ENCODE results near the gene TTPAL.
A peak's percentile ranks its signal among the peaks of the same experiment; 100 is the strongest.

Gene TTPAL
- total RNA-seq: 18.4 to 31.0 (median 27.9) reads per million in 4 donors

- peak; percentile 74 to 91 (median 84) for DNase-seq
These were observed at the start of gene TTPAL for GRCh38 chr20:44475694-44476560. TTPAL (plus strand) TSS chr20:44475874; CDS start chr20:44480000, 4,126 bp downstream.

GRCh38 chr20:44425923-44426322 is 49.8 kb upstream of the TTPAL start:
- no peak for DNase-seq

DNA sequence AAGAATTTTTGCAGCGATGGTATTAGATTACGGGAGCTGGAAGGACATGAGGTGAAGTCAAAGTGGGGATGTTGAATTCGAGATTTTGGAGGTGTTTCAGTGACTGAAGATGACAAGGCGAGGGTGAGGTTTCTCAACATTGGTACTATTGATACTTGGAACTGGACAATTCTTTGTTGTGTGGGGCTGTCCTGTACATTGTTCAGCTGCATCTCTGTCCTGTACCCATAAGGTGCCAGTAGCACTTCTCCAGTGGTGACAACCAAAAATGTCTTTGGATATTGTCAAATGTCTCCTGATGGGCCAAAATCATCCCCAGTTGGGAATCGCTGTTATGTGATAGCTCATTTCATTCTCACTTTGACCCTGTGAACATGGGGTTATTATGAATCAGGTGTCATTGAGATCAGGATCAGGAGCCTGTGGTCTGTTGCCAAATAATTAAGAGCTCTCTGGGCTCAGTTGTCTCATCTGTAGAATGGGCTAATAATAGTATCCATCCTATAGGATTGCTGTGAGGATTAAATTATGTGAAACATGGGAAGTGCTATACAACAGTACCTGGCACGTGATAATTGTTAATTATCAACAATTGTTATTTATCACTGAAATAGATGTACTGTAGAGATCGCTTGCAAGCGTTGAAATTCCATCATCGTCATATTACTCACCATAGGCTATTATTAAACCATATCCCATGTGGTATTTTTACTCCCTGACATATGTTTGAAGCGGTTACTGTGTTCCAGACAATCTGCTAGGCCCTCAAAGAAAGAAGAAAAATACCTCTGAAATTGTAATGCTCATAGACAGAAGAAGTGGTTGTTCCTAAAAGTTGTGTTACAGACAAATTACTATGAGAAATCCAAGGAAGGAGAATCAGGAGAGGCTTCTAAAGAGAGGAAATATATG is 48.5 kb upstream of the TTPAL start:
- no peak for DNase-seq

- DNase-seq: no peak
These were observed 47.9 kb upstream of the TTPAL start for GRCh38 chr20:44427804-44428173.

GRCh38 chr20:44428174-44429016 is 47.3 kb upstream of the TTPAL start:
- DNase-seq: no peak

- no peak for DNase-seq
These were observed 46.7 kb upstream of the TTPAL start for GRCh38 chr20:44429017-44429339.

DNA sequence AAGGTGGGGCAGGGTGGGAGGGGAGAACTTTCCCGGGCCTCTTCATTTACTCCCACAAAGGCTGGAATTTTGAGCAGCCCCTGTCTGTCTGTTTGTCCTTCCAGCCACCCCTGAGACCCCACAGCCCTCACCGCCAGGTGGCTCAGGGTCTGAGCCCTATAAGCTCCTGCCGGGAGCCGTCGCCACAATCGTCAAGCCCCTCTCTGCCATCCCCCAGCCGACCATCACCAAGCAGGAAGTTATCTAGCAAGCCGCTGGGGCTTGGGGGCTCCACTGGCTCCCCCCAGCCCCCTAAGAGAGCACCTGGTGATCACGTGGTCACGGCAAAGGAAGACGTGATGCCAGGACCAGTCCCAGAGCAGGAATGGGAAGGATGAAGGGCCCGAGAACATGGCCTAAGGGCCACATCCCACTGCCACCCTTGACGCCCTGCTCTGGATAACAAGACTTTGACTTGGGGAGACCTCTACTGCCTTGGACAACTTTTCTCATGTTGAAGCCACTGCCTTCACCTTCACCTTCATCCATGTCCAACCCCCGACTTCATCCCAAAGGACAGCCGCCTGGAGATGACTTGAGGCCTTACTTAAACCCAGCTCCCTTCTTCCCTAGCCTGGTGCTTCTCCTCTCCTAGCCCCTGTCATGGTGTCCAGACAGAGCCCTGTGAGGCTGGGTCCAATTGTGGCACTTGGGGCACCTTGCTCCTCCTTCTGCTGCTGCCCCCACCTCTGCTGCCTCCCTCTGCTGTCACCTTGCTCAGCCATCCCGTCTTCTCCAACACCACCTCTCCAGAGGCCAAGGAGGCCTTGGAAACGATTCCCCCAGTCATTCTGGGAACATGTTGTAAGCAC is 46.0 kb upstream of the TTPAL start:
- DNase-seq: no peak

- no peak for DNase-seq
These were observed 45.2 kb upstream of the TTPAL start for GRCh38 chr20:44430270-44431065.

DNA sequence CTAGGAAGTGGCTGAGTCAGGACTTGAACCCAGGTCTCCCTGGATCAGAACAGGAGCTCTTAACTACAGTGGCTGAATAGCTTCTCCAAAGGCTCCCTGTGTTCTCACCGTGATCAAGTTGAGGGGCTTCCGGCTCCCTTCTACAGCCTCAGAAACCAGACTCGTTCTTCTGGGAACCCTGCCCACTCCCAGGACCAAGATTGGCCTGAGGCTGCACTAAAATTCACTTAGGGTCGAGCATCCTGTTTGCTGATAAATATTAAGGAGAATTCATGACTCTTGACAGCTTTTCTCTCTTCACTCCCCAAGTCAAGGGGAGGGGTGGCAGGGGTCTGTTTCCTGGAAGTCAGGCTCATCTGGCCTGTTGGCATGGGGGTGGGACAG is 44.6 kb upstream of the TTPAL start:
- no peak for DNase-seq

- DNase-seq: no peak
These were observed 44.0 kb upstream of the TTPAL start for GRCh38 chr20:44431502-44432234.

DNA sequence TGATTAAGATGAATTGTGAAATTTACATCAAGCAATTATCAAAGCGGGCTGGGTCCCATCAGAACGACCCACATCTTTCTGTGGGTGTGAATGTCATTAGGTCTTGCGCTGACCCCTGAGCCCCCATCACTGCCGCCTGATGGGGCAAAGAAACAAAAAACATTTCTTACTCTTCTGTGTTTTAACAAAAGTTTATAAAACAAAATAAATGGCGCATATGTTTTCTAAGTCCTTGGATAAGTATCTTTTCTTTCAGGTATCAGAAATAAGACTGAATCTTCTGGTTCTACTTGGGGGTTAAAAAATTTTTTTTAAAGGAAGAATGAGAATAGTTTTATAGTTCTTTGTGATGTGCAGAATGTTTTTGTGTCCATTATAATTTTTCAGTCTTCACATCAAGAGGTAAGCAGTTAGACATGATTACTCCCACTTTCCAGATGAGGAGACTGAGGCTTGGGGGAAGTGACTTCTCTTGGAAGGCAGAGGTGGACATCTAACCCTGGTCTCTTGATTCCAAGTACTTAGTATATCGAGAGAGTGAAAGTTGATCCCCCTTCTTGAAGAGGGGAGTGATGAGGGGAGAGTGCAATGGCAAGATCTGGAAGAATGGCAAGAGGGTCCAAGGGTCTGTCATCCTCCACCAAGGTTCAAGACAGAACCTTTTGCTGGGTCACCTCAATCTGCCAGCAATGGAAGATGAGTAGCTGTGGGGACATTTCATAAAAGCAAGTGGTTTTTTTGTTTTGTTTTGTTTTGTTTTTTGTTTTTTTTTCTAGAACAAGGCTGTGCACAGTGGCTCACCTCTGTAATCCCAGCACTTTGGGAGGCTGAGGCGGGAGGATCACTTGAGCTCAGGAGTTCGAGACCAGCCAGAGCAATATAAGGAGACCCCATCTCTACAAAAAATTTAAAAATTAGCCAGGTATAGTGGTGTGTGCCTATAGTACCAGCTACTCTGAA is 42.8 kb upstream of the TTPAL start:
- no peak for DNase-seq

DNA sequence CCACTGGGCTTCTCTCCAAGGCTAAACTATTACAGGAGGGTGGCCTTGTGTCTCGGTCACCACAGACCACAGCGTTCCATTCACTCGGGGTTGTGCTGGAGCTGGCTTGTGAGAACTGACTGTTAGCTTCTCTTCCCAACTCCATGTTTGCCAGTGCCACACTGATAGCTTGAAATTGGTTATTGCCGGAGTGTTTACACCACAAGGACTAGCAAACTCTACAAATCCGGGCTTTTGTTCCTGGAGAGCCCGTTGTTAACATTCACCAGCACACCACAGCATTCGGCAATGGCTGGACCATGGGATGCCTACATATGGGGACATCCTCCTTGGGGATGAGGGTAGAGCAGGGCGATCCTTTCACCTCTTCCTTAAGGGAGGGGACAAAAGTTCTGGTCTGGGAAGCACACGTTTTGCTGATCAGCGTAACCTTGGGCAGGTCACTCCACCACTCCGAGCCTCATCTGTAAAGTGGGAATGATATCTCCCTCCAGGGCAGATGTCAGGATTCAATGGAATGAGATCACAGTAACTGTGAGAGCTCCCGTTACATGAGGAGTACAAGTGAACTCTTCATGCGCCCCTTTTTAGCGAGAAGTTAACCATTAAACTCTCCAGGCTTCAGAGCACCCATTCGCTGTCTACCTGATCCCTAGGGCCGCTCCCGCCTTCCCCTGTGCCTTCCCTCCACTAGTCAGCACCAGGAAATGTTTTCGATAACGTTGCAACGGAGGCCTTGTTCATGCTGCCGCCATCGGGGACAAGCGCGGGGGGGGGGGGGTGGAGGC is 41.7 kb upstream of the TTPAL start:
- DNase-seq: no peak

- no peak for DNase-seq
These were observed 39.9 kb upstream of the TTPAL start for GRCh38 chr20:44435630-44436335.

DNA sequence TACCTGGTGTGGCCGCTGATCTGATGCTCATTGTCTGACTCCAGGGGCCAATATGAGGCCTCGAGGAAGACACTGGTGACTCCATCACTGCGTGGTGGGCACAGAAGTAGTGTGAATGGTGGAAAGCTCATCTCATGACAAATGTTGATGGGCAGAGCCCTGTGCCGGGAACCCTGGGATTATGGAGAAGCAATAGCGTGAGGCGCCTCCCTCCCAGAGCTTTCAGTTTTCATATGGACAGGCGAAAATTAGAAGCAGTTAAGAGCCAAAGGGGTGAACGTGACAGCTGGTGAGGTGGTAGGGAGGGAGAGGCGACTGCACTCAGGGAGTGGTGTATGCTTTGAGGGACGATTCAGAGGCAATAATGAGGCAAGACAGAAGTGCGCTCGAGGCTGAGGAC is 39.3 kb upstream of the TTPAL start:
- DNase-seq: no peak

DNA sequence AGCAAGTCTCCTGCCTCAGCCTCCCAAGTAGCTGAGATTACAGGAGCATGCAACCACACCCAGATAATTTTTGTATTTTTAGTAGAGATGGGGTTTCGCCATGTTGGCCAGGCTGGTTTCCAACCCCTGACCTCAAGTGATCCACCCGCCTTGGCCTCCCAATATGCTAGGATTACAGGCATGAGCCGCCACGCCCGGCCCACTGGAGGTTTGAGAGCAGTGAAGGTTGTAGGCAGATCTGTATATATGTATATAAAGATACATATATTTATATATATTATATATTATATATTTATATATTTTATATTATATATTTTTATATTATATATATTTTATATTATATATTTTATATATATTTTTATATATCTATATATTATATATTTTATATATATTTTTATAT is 38.2 kb upstream of the TTPAL start:
- no peak for DNase-seq

DNA sequence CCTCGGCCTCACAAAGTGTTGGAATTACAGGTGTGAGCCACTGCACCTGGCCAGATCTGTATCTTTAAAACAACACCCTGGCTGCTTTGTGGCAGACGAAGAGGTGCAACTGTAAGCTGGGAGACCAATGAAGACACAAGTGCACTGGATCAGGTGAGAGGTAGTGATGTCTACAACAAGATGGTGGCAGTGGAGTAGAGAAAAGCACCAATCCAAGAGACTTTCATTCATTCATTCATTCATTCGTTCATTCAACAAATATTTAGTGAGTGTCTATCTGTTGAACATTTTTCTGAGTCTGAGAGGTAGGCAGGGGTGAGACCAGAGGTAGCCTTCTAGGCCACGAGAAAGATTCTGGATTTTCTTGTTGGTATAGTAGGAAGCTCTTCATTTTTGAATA is 36.9 kb upstream of the TTPAL start:
- no peak for DNase-seq

DNA sequence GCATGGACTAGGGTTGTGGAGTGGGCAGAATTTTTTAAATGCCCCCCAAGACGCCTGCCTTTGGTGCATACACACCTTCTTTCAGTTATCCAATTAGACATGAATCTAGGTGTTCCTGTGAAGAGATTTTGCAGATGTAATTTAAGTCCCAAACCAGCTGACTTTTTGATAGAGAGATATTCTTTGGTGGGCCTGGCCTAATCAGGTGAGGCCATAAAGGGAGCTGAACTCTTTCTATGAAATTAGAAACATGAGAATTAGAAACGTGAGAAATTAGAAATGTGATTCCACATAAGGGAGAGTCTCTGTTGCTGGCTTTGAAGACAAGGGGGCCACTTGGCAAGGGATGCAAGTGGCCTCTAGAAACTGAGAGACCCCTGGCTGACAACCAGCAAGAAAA is 36.4 kb upstream of the TTPAL start:
- no peak for DNase-seq
